ENCODE data around the gene KCNQ1OT1. TPM values are rescaled to one million over a fixed set of nuclear protein-coding genes. Genes with fewer than 3 reads are reported as not detected.

The KCNQ1OT1 gene
- total RNA-seq, 1 donor, result 5.1 TPM

DNA sequence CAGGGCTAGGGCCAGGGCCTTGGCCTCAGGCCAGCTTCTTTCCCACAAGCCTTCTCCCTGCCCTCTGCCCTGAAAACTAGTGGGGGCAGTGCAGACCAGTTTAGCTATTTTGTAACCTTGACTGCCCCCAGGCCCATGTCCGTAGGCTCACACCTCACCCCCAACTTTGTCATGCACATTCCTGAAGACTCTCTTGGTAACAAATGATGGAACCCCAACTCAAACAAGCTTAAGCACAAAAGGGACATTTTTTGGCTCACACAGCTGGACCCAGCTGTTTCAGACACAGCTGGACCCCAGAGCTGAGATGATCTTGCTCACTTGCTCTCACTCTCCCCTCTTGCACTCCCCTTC lies 46.6 kb downstream of the KCNQ1OT1 start:
- no peaks in the 10 kb centered on the region for H3K27me3 ChIP-seq (ENCODE audit: insufficient read depth, low read length)
- TF ChIP-seq, protein P1, sequence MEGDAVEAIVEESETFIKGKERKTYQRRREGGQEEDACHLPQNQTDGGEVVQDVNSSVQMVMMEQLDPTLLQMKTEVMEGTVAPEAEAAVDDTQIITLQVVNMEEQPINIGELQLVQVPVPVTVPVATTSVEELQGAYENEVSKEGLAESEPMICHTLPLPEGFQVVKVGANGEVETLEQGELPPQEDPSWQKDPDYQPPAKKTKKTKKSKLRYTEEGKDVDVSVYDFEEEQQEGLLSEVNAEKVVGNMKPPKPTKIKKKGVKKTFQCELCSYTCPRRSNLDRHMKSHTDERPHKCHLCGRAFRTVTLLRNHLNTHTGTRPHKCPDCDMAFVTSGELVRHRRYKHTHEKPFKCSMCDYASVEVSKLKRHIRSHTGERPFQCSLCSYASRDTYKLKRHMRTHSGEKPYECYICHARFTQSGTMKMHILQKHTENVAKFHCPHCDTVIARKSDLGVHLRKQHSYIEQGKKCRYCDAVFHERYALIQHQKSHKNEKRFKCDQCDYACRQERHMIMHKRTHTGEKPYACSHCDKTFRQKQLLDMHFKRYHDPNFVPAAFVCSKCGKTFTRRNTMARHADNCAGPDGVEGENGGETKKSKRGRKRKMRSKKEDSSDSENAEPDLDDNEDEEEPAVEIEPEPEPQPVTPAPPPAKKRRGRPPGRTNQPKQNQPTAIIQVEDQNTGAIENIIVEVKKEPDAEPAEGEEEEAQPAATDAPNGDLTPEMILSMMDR (IDR thresholded peaks at IDR 0.05; ENCODE audit: extremely low read depth, low read depth, low read length), result no peak
- no peak overlapping the region for H2AFZ ChIP-seq (ENCODE audit: low read length)
- DNase-seq (ENCODE audit: insufficient read length, low spot score, missing footprints), result no peak
- H4K20me1 ChIP-seq (ENCODE audit: insufficient read depth, low read length), result no peaks in the 10 kb centered on the region
- no peak overlapping the region for H3K4me2 ChIP-seq (ENCODE audit: insufficient read depth, low read length)
- no peaks in the 10 kb centered on the region for H3K79me2 ChIP-seq (ENCODE audit: insufficient read depth, low read length)
- no peak overlapping the region for H3K27ac ChIP-seq (ENCODE audit: low read depth, low read length)
- peaks cover 23% of the 10 kb centered on the region for H3K9me3 ChIP-seq (ENCODE audit: low read depth, low read length)
- no peaks in the 10 kb centered on the region for H3K4me1 ChIP-seq (ENCODE audit: insufficient read depth, low read length)
- H3K4me3 ChIP-seq (ENCODE audit: insufficient read depth, low read length), result no peak overlapping the region
- no peaks in the 10 kb centered on the region for H3K36me3 ChIP-seq (ENCODE audit: insufficient read depth, low read length)

DNA sequence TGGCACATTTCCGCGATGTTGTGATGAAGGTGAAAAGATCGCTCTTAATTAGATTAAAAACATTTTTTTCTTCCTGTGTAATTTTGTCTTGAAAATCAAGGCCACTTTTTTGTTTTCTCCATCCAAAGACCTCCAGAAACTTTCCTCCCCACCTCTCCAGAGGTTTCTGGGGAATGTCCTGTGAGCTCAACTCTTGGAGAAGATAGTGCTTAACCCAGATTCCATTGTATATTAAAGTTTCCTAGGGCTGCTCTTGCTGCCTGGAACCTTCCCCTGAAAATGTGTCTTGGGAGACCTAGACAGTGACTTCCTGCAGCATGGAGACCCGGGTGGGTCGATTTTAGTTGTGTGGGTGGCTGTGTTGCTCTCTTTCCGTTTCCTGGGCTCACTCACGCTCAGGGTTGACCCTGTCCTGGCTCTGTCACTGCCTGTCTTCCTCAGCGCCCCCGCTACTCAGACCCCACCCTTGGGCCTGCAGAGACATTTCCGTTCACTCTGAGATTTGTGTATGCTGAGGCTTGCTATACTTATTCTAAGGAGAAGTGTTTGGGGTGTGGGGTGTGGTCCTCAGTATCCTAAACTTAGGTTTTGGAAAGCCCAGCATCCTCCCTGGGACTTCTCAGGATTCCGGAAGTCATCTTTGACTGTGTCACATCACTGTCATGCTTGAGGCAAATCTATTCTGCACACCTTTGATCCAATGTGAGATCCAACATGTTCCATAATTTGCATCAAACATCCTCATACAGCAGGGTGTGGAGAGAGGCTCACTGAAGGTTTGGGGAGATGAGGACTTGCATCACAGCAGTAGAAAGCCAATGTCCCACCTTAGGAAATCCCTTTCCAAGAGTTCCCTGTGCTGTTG lies 47.2 kb downstream of the KCNQ1OT1 start:
- Histone ChIP-seq H3K4me2 (ENCODE audit: insufficient read depth, low read length) (no peak overlapping the region), H3K79me2 (ENCODE audit: insufficient read depth, low read length) (no peaks in the 10 kb centered on the region), H2AFZ (ENCODE audit: low read length) (no peak overlapping the region), H3K36me3 (ENCODE audit: insufficient read depth, low read length) (no peaks in the 10 kb centered on the region), H3K27ac (ENCODE audit: low read depth, low read length) (no peak overlapping the region), H3K27me3 (ENCODE audit: insufficient read depth, low read length) (no peaks in the 10 kb centered on the region), H3K4me3 (ENCODE audit: insufficient read depth, low read length) (no peak overlapping the region), H3K4me1 (ENCODE audit: insufficient read depth, low read length) (no peaks in the 10 kb centered on the region), H3K9me3 (ENCODE audit: low read depth, low read length) (peaks cover 21% of the 10 kb centered on the region), H4K20me1 (ENCODE audit: insufficient read depth, low read length) (no peaks in the 10 kb centered on the region)
- DNase-seq (ENCODE audit: insufficient read length, low spot score, missing footprints), result peak; percentile 53
- TF ChIP-seq, protein P1 (IDR thresholded peaks at IDR 0.05; ENCODE audit: extremely low read depth, low read depth, low read length), result no peak

DNA sequence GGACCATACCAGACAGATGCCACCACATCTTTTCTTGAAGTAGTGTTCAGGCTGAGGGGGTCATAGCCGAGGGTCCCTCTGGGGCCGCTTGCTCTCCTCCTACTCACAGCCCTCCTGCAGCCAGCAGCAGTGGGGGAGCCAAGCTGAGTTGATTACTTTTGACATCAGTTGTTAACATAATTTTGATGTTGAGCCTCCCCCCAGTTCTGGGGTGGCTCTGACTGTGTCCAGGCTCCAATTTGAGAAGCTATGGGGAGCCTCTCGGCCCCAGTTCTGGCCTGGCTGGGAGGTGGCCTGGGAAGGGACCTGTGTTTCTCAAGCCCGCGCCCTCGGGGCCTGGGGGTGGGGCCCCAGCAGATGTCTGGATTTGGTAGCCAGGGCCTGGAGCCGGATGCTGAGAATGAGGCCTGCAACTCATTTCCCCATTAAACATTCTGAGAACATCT lies 47.9 kb downstream of the KCNQ1OT1 start:
- H3K4me1 ChIP-seq (ENCODE audit: insufficient read depth, low read length), result no peaks in the 10 kb centered on the region
- no peak overlapping the region for H3K4me3 ChIP-seq (ENCODE audit: insufficient read depth, low read length)
- TF ChIP-seq, protein P1 (IDR thresholded peaks at IDR 0.05; ENCODE audit: extremely low read depth, low read depth, low read length), result no peak
- H3K27ac ChIP-seq (ENCODE audit: low read depth, low read length), result no peak overlapping the region
- H3K36me3 ChIP-seq (ENCODE audit: insufficient read depth, low read length), result no peaks in the 10 kb centered on the region
- no peaks in the 10 kb centered on the region for H4K20me1 ChIP-seq (ENCODE audit: insufficient read depth, low read length)
- no peak overlapping the region for H3K4me2 ChIP-seq (ENCODE audit: insufficient read depth, low read length)
- H3K79me2 ChIP-seq (ENCODE audit: insufficient read depth, low read length), result no peaks in the 10 kb centered on the region
- H2AFZ ChIP-seq (ENCODE audit: low read length), result no peak overlapping the region
- H3K27me3 ChIP-seq (ENCODE audit: insufficient read depth, low read length), result no peaks in the 10 kb centered on the region
- H3K9me3 ChIP-seq (ENCODE audit: low read depth, low read length), result peaks cover 21% of the 10 kb centered on the region
- DNase-seq (ENCODE audit: insufficient read length, low spot score, missing footprints), result peak; percentile 44

DNA sequence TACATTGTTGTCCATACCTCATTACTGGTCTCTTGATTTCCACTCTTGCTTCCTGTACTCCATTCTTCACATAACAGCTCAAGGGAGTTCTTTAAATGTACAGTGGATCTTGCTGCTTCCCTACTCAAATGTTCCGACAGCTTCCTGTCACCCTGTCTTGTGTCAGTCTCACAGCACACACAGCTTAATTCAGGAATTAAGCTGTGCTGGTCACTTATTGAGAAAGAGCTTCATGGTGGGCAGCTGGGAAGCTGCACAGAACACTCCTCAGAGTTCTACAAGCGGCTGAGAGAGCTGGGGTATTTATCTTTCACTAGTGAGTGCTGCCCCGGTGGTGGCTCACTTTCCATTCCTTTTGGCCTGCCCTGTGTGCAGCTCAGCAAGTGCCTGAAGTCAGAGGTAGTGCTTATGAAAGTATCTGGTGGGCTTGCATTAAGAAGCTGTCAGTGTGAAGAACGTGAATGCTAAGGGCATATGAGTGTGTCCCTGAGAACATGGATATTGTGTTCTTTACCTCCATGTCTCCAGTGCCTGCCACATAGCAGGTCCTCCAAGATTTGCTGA lies 48.7 kb downstream of the KCNQ1OT1 start:
- Histone ChIP-seq H3K79me2 (ENCODE audit: insufficient read depth, low read length) (no peaks in the 10 kb centered on the region), H3K4me2 (ENCODE audit: insufficient read depth, low read length) (no peak overlapping the region), H4K20me1 (ENCODE audit: insufficient read depth, low read length) (no peaks in the 10 kb centered on the region), H3K4me1 (ENCODE audit: insufficient read depth, low read length) (no peaks in the 10 kb centered on the region), H2AFZ (ENCODE audit: low read length) (no peak overlapping the region), H3K9me3 (ENCODE audit: low read depth, low read length) (peaks cover 21% of the 10 kb centered on the region), H3K36me3 (ENCODE audit: insufficient read depth, low read length) (no peaks in the 10 kb centered on the region), H3K4me3 (ENCODE audit: insufficient read depth, low read length) (no peak overlapping the region), H3K27ac (ENCODE audit: low read depth, low read length) (no peak overlapping the region), H3K27me3 (ENCODE audit: insufficient read depth, low read length) (no peaks in the 10 kb centered on the region)
- DNase-seq (ENCODE audit: insufficient read length, low spot score, missing footprints), result no peak
- TF ChIP-seq, protein P1 (IDR thresholded peaks at IDR 0.05; ENCODE audit: extremely low read depth, low read depth, low read length), result no peak

Measured in osteoblast (primary cell).